Hepatocyte (in vitro differentiated cells): Measurements from ENCODE around the gene PROX2.

ENCODE experiments used
- EZH2 ChIP-seq: fragments of 200-600 bp; sonication (generic); IDR thresholded peaks from 2 replicates; pipeline ENCODE4 v1.6.1; 2016; ENCODE audit warnings: antibody characterized with exemption, mild to moderate bottlenecking, borderline replicate concordance
- TF ChIP-seq, protein P1 (sequence below): fragments of 200-600 bp; sonication (generic); IDR thresholded peaks from 2 replicates; pipeline ENCODE4 v1.5.1; 2016; ENCODE audit warnings: antibody characterized with exemption, mild to moderate bottlenecking; ENCODE audit not compliant: poor library complexity

DNA sequence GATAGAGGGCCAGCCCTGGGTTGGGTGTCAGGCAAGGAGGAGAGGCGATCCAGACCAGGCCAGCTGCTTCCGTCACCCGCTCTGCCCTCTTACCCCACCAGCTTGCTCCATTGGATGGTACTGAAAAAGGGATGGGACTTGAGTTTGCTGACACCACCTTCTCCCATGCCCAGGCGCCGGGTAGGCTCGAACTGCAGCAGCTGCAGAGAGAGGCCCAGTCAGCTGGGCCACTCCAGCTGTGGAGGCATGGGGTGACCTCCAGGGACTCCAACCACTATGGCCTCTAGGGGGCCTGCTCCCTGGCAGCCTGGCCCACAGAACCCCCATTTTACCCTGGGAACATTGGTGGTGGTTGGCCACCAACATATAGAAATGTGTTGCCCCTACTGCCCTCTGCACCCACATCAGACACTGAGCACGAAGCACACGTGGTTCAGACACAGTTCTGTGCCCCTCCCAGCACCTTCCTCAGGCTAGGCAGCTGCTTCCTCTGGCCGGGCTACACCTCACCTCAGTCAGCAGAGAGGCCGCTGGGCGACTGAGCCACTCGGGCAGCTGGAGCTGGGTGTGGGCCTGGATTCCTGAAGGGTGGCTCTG, 31.1 kb upstream of the PROX2 start:
- TF ChIP-seq, protein P1, sequence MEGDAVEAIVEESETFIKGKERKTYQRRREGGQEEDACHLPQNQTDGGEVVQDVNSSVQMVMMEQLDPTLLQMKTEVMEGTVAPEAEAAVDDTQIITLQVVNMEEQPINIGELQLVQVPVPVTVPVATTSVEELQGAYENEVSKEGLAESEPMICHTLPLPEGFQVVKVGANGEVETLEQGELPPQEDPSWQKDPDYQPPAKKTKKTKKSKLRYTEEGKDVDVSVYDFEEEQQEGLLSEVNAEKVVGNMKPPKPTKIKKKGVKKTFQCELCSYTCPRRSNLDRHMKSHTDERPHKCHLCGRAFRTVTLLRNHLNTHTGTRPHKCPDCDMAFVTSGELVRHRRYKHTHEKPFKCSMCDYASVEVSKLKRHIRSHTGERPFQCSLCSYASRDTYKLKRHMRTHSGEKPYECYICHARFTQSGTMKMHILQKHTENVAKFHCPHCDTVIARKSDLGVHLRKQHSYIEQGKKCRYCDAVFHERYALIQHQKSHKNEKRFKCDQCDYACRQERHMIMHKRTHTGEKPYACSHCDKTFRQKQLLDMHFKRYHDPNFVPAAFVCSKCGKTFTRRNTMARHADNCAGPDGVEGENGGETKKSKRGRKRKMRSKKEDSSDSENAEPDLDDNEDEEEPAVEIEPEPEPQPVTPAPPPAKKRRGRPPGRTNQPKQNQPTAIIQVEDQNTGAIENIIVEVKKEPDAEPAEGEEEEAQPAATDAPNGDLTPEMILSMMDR, result no peak
- no peak for TF ChIP-seq EZH2
